GM23338 (cell line): Measurements from ENCODE around the gene HSCB. TPM values are rescaled to one million over a fixed set of nuclear protein-coding genes. Genes with fewer than 3 reads are reported as not detected.

Experiments used
- ATAC-seq: fragments of 200-7000 bp; cut with Tn5 transposase; 3 replicates; pipeline ENCODE4 v1.9.1; 2020
- DNase-seq: peaks from one replicate; pipeline ENCODE4 v3.0.0-alpha.2; 2015; ENCODE audit warnings: low spot score
- H2AFZ ChIP-seq: fragments of 200-600 bp; sonication (generic); 2 replicates; pipeline ENCODE4 v1.8.0; 2016; ENCODE audit warnings: antibody characterized with exemption, mild to moderate bottlenecking, moderate library complexity
- H3F3A ChIP-seq: fragments of 200-600 bp; sonication (generic); replicated peaks from 2 replicates; pipeline ENCODE4 v1.8.0; 2017; ENCODE audit warnings: antibody characterized with exemption, mixed run types, low read depth
- H3K27ac ChIP-seq: fragments of 200-600 bp; sonication (generic); 2 replicates; pipeline ENCODE4 v1.6.1; 2016; ENCODE audit warnings: low read depth
- H3K27me3 ChIP-seq: fragments of 200-600 bp; sonication (generic); 2 replicates; pipeline ENCODE4 v1.8.0; 2016; ENCODE audit warnings: mild to moderate bottlenecking, mixed run types, moderate library complexity; ENCODE audit not compliant: insufficient read depth
- H3K36me3 ChIP-seq: fragments of 200-600 bp; sonication (generic); 2 replicates; pipeline ENCODE4 v1.8.0; 2016; ENCODE audit warnings: mild to moderate bottlenecking; ENCODE audit not compliant: insufficient read depth
- H3K4me1 ChIP-seq: fragments of 200-600 bp; sonication (generic); 2 replicates; pipeline ENCODE4 v1.8.0; 2016; ENCODE audit warnings: mild to moderate bottlenecking, moderate library complexity; ENCODE audit not compliant: insufficient read depth
- H3K4me2 ChIP-seq: fragments of 200-600 bp; sonication (generic); 2 replicates; pipeline ENCODE4 v1.7.1; 2017; ENCODE audit warnings: mixed run types
- H3K4me3 ChIP-seq: fragments of 200-600 bp; sonication (generic); 2 replicates; pipeline ENCODE4 v1.6.1; 2016; ENCODE audit warnings: mixed run types
- H3K79me2 ChIP-seq: fragments of 200-600 bp; sonication (generic); replicated peaks from 2 replicates; pipeline ENCODE4 v1.8.0; 2017; ENCODE audit warnings: mild to moderate bottlenecking; ENCODE audit not compliant: insufficient read depth
- H3K9me2 ChIP-seq: fragments of 200-600 bp; sonication (generic); 2 replicates; pipeline ENCODE4 v1.8.0; 2017; ENCODE audit not compliant: insufficient read depth
- H4K20me1 ChIP-seq: fragments of 200-600 bp; sonication (generic); replicated peaks from 2 replicates; pipeline ENCODE4 v1.8.0; 2017; ENCODE audit warnings: mild to moderate bottlenecking; ENCODE audit not compliant: insufficient read depth
- H3K27ac Mint-ChIP-seq: 2 replicates; pipeline ENCODE4 v1.8.0; 2020; ENCODE audit warnings: inconsistent platforms, mild to moderate bottlenecking, moderate library complexity, mixed read lengths
- H3K27me3 Mint-ChIP-seq: 3 replicates; pipeline ENCODE4 v1.8.0; 2022; ENCODE audit warnings: low read depth, mild to moderate bottlenecking, moderate library complexity, mixed read lengths, inconsistent platforms; ENCODE audit not compliant: insufficient read depth, poor library complexity
- H3K36me3 Mint-ChIP-seq: 3 replicates; pipeline ENCODE4 v1.8.0; 2021; ENCODE audit warnings: low read depth, mild to moderate bottlenecking, inconsistent platforms, moderate library complexity, mixed read lengths
- H3K4me1 Mint-ChIP-seq: 3 replicates; pipeline ENCODE4 v1.8.0; 2020; ENCODE audit warnings: mild to moderate bottlenecking, inconsistent platforms, mixed read lengths
- H3K4me3 Mint-ChIP-seq: 3 replicates; pipeline ENCODE4 v1.8.0; 2021; ENCODE audit warnings: moderate library complexity, mild to moderate bottlenecking, inconsistent platforms, mixed read lengths
- H3K9me3 Mint-ChIP-seq: 3 replicates; pipeline ENCODE4 v1.8.0; 2020; ENCODE audit warnings: moderate library complexity, mild to moderate bottlenecking, inconsistent platforms, mixed read lengths
- CREB1 ChIP-seq: fragments of 250-450 bp; sonication (Bioruptor Pico); IDR thresholded peaks from 2 replicates; pipeline ENCODE4 v1.5.0; 2020; ENCODE audit warnings: low read depth, mild to moderate bottlenecking, moderate library complexity
- CTCF ChIP-seq, 2 experiments: fragments of 200-600 bp in 1 of 2; sonication (generic) in 1 of 2; conservative IDR thresholded peaks; 2 replicates each; pipeline versions ENCODE4 v1.5.1 to v1.6.1; 2016 to 2017; ENCODE audit warnings: antibody characterized with exemption in 2 of 2, low read depth in 2 of 2, mild to moderate bottlenecking in 2 of 2, moderate library complexity in 1 of 2
- EZH2 ChIP-seq: fragments of 200-600 bp; sonication (generic); IDR thresholded peaks from one replicate; pipeline ENCODE4 v1.8.0; 2017; ENCODE audit warnings: antibody characterized with exemption, mild to moderate bottlenecking, low read depth; ENCODE audit not compliant: unreplicated experiment
- JUNB ChIP-seq: IDR thresholded peaks from one replicate; pipeline ENCODE4 v1.6.1; 2016; ENCODE audit warnings: antibody characterized with exemption; ENCODE audit not compliant: unreplicated experiment
- NANOG ChIP-seq: IDR thresholded peaks from 2 replicates; pipeline ENCODE4 v1.6.1; 2016; ENCODE audit warnings: antibody characterized with exemption, borderline replicate concordance
- POLR2AphosphoS5 ChIP-seq: IDR thresholded peaks from 2 replicates; pipeline ENCODE4 v1.6.1; 2016; ENCODE audit warnings: antibody characterized with exemption, low read depth
- REST ChIP-seq: IDR thresholded peaks from one replicate; pipeline ENCODE4 v1.6.1; 2018; ENCODE audit warnings: antibody characterized with exemption; ENCODE audit not compliant: unreplicated experiment
- STAT1 ChIP-seq: IDR thresholded peaks from one replicate; pipeline ENCODE4 v1.6.1; 2016; ENCODE audit warnings: antibody characterized with exemption; ENCODE audit not compliant: unreplicated experiment
- ZNF331 ChIP-seq: fragments of 250-450 bp; sonication (Bioruptor Pico); IDR thresholded peaks from 2 replicates; pipeline ENCODE4 v1.5.0; 2020; ENCODE audit warnings: low read depth, mild to moderate bottlenecking, moderate library complexity
- ZNF462 ChIP-seq: fragments of 250-450 bp; sonication (Bioruptor Pico); IDR thresholded peaks from 2 replicates; pipeline ENCODE4 v1.5.0; 2020; ENCODE audit warnings: mild to moderate bottlenecking, moderate library complexity
- polyA plus RNA-seq: library from polyadenylated mRNA; unstranded; fragments of >200 nt; fragmentation: Nextera tagmentation; extraction: Ambion mirVana; gene quantifications from 2 replicates; pipeline ENCODE4 v1.2.1, GENCODE V29; 2016
- total RNA-seq: library from RNA; depleted of rRNA; stranded (reverse); fragments of >200 nt; shearing (Covaris generic); gene quantifications from 2 replicates; pipeline ENCODE4 v1.2.3, GENCODE V29; 2014

The HSCB gene
- total and polyA plus RNA-seq, 2 experiments from 2014 or later, result 18.6 to 30.9 TPM

GRCh38 chr22:28716686-28717085 lies 25.2 kb upstream of the HSCB start:
- H3K9me3 Mint-ChIP-seq, result no peaks in the 10 kb centered on the region
- Histone ChIP-seq H3K4me3 (no peak overlapping the region), H3K4me2 (no peak overlapping the region), H3K9me2 (no peaks in the 10 kb centered on the region), H3K79me2 (no peaks in the 10 kb centered on the region), H3K27ac (no peak overlapping the region), H2AFZ (no peak overlapping the region), H4K20me1 (peaks cover 6% of the 10 kb centered on the region; the same call in 1 of the 2 replicates), H3K36me3 (peaks cover 17% of the 10 kb centered on the region; the same call in 1 of the 2 replicates), H3K4me1 (no peaks in the 10 kb centered on the region), H3F3A (0 out of 2 replicates have a peak, but pooled peaks cover 4% of the 10 kb centered on the region), H3K27me3 (no peaks in the 10 kb centered on the region)
- no peak for DNase-seq
- H3K36me3 Mint-ChIP-seq, result peaks cover 59% of the 10 kb centered on the region
- no peak for TF ChIP-seq ZNF331 (CRISPR knock-in tag)
- no peak for TF ChIP-seq ZNF462 (CRISPR knock-in tag)
- H3K4me3 Mint-ChIP-seq, result no peak overlapping the region
- no peaks in the 10 kb centered on the region for H3K4me1 Mint-ChIP-seq
- no peaks in the 10 kb centered on the region for H3K27me3 Mint-ChIP-seq
- no peak overlapping the region for H3K27ac Mint-ChIP-seq
- ATAC-seq, result no peak

GRCh38 chr22:28718044-28718443 lies 23.8 kb upstream of the HSCB start:
- Histone ChIP-seq H3K4me1 (no peaks in the 10 kb centered on the region), H3K27ac (no peak overlapping the region; the same call in 1 of the 2 replicates), H3K36me3 (peaks cover 17% of the 10 kb centered on the region; the same call in 1 of the 2 replicates), H3F3A (0 out of 2 replicates have a peak, but pooled peaks cover 4% of the 10 kb centered on the region), H3K4me3 (no peak overlapping the region), H2AFZ (no peak overlapping the region), H4K20me1 (peaks cover 3% of the 10 kb centered on the region; the same call in 1 of the 2 replicates), H3K9me2 (no peaks in the 10 kb centered on the region), H3K4me2 (no peak overlapping the region), H3K79me2 (no peaks in the 10 kb centered on the region), H3K27me3 (no peaks in the 10 kb centered on the region)
- Mint-ChIP-seq H3K27ac (no peak overlapping the region), H3K27me3 (no peaks in the 10 kb centered on the region), H3K4me1 (no peaks in the 10 kb centered on the region), H3K4me3 (no peak overlapping the region), H3K9me3 (no peaks in the 10 kb centered on the region), H3K36me3 (peaks cover 53% of the 10 kb centered on the region)
- DNase-seq (no peak), ATAC-seq (no peak)
- no peak for TF ChIP-seq CTCF (conservative IDR thresholded peaks at IDR 0.05; ENCODE audit: low read depth in 2 of 2)
- TF ChIP-seq EZH2, result no peak
- no peak for TF ChIP-seq REST
- TF ChIP-seq STAT1, result no peak
- TF ChIP-seq CREB1 (CRISPR knock-in tag), result no peak
- no peak for TF ChIP-seq ZNF331 (CRISPR knock-in tag)
- TF ChIP-seq NANOG, result no peak
- TF ChIP-seq POLR2AphosphoS5, result no peak
- no peak for TF ChIP-seq JUNB
